GM18508 (cell line): ENCODE results near the gene TROAP.

Experiments used
- ATAC-seq: cut with Tn5 transposase; IDR thresholded peaks from one replicate; pipeline ENCODE4 v1.9.1; 2021; ENCODE audit warnings: moderate number of reproducible peaks; ENCODE audit not compliant: insufficient read depth, unreplicated experiment

Gene TROAP

GRCh38 chr12:49340971-49341776 lies 18.1 kb downstream of the TROAP start:
- ATAC-seq = no peak

GRCh38 chr12:49341777-49342065 lies 18.7 kb downstream of the TROAP start:
- ATAC-seq = no peak

- ATAC-seq = no peak
These were observed 19.2 kb downstream of the TROAP start for GRCh38 chr12:49342066-49342913.

GRCh38 chr12:49342914-49343731 lies 20.1 kb downstream of the TROAP start:
- no peak for ATAC-seq

- no peak for ATAC-seq
These were observed 21.5 kb downstream of the TROAP start for GRCh38 chr12:49344486-49345050.

GRCh38 chr12:49345051-49345824 lies 22.2 kb downstream of the TROAP start:
- no peak for ATAC-seq

- ATAC-seq = no peak
These were observed 23.0 kb downstream of the TROAP start for GRCh38 chr12:49345825-49346658.

GRCh38 chr12:49346659-49347310 lies 23.7 kb downstream of the TROAP start, which contains the start of gene DNAJC22:
TSS of gene DNAJC22 (plus strand) at chr12:49346888. CDS start at chr12:49348873, 1,985 bp downstream.
- ATAC-seq = no peak

- no peak for ATAC-seq
These were observed 24.5 kb downstream of the TROAP start for GRCh38 chr12:49347311-49348193.

- no peak for ATAC-seq
These were observed 25.7 kb downstream of the TROAP start for GRCh38 chr12:49348781-49349180.

GRCh38 chr12:49349266-49349665 lies 26.2 kb downstream of the TROAP start:
- ATAC-seq = no peak

GRCh38 chr12:49352351-49352750 lies 29.3 kb downstream of the TROAP start:
- no peak for ATAC-seq

GRCh38 chr12:49355913-49356312 lies 32.9 kb downstream of the TROAP start:
- ATAC-seq = no peak

- ATAC-seq = no peak
These were observed 34.1 kb downstream of the TROAP start for GRCh38 chr12:49357103-49357678.

GRCh38 chr12:49358483-49359141 lies 35.6 kb downstream of the TROAP start:
- no peak for ATAC-seq

GRCh38 chr12:49359671-49360070 lies 36.6 kb downstream of the TROAP start:
- ATAC-seq = no peak
